Astrocyte (in vitro differentiated cells and primary cell): ENCODE data around the gene STK40. TPM values are rescaled to one million over a fixed set of nuclear protein-coding genes. Genes with fewer than 3 reads are reported as not detected.
A peak's percentile ranks its signal among the peaks of the same experiment; 100 is the strongest.

Experiments
- DNase-seq: peaks from one replicate; pipeline ENCODE4 v3.0.0-alpha.2; 2010; ENCODE audit warnings: low read depth
- FAIRE-seq: peaks from 2 replicates; lab custom pipeline; 2011; peaks lifted over from hg19 to GRCh38; lab: Jason Lieb, UNC
- H2AFZ ChIP-seq: 2 replicates; pipeline ENCODE4 v1.6.0; 2012; ENCODE audit warnings: low read depth, low read length, inconsistent platforms
- H3K27ac ChIP-seq: 2 replicates; pipeline ENCODE4 v1.5.1; 2011; ENCODE audit warnings: low read depth, low read length, inconsistent platforms
- H3K27me3 ChIP-seq: 2 replicates; pipeline ENCODE4 v1.6.0; 2011; ENCODE audit warnings: low read length, inconsistent platforms; ENCODE audit not compliant: insufficient read depth
- H3K36me3 ChIP-seq: 2 replicates; pipeline ENCODE4 v1.5.1; 2011; ENCODE audit warnings: low read length, inconsistent platforms; ENCODE audit not compliant: insufficient read depth
- H3K4me1 ChIP-seq: 2 replicates; pipeline ENCODE4 v1.5.1; 2011; ENCODE audit warnings: low read length, inconsistent platforms; ENCODE audit not compliant: insufficient read depth
- H3K4me2 ChIP-seq: 2 replicates; pipeline ENCODE4 v1.6.0; 2012; ENCODE audit warnings: low read length, inconsistent platforms
- H3K4me3 ChIP-seq: 2 replicates; pipeline ENCODE4 v1.5.1; 2011; ENCODE audit warnings: low read depth, mild to moderate bottlenecking, low read length, inconsistent platforms; ENCODE audit not compliant: insufficient read depth
- H3K79me2 ChIP-seq: 2 replicates; pipeline ENCODE4 v1.6.0; 2012; ENCODE audit warnings: mild to moderate bottlenecking, low read length, inconsistent platforms; ENCODE audit not compliant: insufficient read depth
- H3K9ac ChIP-seq: 2 replicates; pipeline ENCODE4 v1.6.0; 2012; ENCODE audit warnings: mild to moderate bottlenecking, low read length, inconsistent platforms
- H3K9me3 ChIP-seq: 2 replicates; pipeline ENCODE4 v1.5.1; 2012; ENCODE audit warnings: low read depth, mild to moderate bottlenecking, low read length, inconsistent platforms; ENCODE audit not compliant: insufficient read depth
- H4K20me1 ChIP-seq: 2 replicates; pipeline ENCODE4 v1.6.0; 2012; ENCODE audit warnings: low read length, inconsistent platforms; ENCODE audit not compliant: insufficient read depth
- H3K27ac Mint-ChIP-seq: one replicate; pipeline ENCODE4 v1.8.0; 2021; ENCODE audit warnings: mild to moderate bottlenecking, mixed read lengths; ENCODE audit not compliant: unreplicated experiment
- H3K27me3 Mint-ChIP-seq: one replicate; pipeline ENCODE4 v1.8.0; 2021; ENCODE audit warnings: low read depth, mixed read lengths; ENCODE audit not compliant: unreplicated experiment
- H3K36me3 Mint-ChIP-seq: one replicate; pipeline ENCODE4 v1.8.0; 2021; ENCODE audit warnings: low read depth, mixed read lengths; ENCODE audit not compliant: unreplicated experiment
- H3K4me1 Mint-ChIP-seq: one replicate; pipeline ENCODE4 v1.8.0; 2021; ENCODE audit warnings: low read depth, mixed read lengths; ENCODE audit not compliant: unreplicated experiment
- H3K4me3 Mint-ChIP-seq: one replicate; pipeline ENCODE4 v1.8.0; 2021; ENCODE audit warnings: mild to moderate bottlenecking, moderate library complexity, mixed read lengths; ENCODE audit not compliant: unreplicated experiment
- H3K9me3 Mint-ChIP-seq: one replicate; pipeline ENCODE4 v1.8.0; 2021; ENCODE audit warnings: mild to moderate bottlenecking, mixed read lengths; ENCODE audit not compliant: unreplicated experiment
- CTCF ChIP-seq: IDR thresholded peaks from 2 replicates; pipeline ENCODE4 v1.5.1; 2011; ENCODE audit warnings: low read depth, mild to moderate bottlenecking, inconsistent platforms, low read length, moderate library complexity; ENCODE audit not compliant: insufficient read depth
- EZH2 ChIP-seq: IDR thresholded peaks from 2 replicates; pipeline ENCODE4 v1.6.1; 2012; ENCODE audit warnings: mild to moderate bottlenecking, low read length, inconsistent platforms; ENCODE audit not compliant: insufficient read depth
- total RNA-seq: library from RNA; stranded (reverse); gene quantifications from 2 replicates; pipeline ENCODE4 v1.2.1, GENCODE V29; 2021

Gene STK40
- total RNA-seq, 1 donor from 2014 or later, result 71.1 TPM

GRCh38 chr1:36366091-36366661, 19.5 kb downstream of the STK40 start:
- peak; percentile 50 for DNase-seq
- Histone ChIP-seq H3K36me3 (peaks cover 13% of the 10 kb centered on the region), H3K27me3 (no peaks in the 10 kb centered on the region), H3K4me2 (peak overlapping the region; percentile 68), H3K4me1 (peaks cover 22% of the 10 kb centered on the region), H3K9ac (peak overlapping the region; percentile 33), H4K20me1 (peaks cover 56% of the 10 kb centered on the region), H3K9me3 (no peaks in the 10 kb centered on the region), H2AFZ (no peak overlapping the region), H3K27ac (peak overlapping the region; percentile 29), H3K4me3 (no peak overlapping the region), H3K79me2 (peaks cover 91% of the 10 kb centered on the region)
- no peaks in the 10 kb centered on the region for H3K27me3 Mint-ChIP-seq
- no peak overlapping the region for H3K4me3 Mint-ChIP-seq
- peaks cover 40% of the 10 kb centered on the region for H3K4me1 Mint-ChIP-seq
- no peaks in the 10 kb centered on the region for H3K9me3 Mint-ChIP-seq
- peaks cover 13% of the 10 kb centered on the region for H3K36me3 Mint-ChIP-seq
- FAIRE-seq, result no peak
- TF ChIP-seq CTCF (no peak), EZH2 (no peak)
- H3K27ac Mint-ChIP-seq, result peak overlapping the region; percentile 83

- no peaks in the 10 kb centered on the region for H3K27me3 Mint-ChIP-seq
- Histone ChIP-seq H3K79me2 (peaks cover 90% of the 10 kb centered on the region), H3K9ac (no peak overlapping the region), H3K27me3 (no peaks in the 10 kb centered on the region), H3K9me3 (no peaks in the 10 kb centered on the region), H4K20me1 (peaks cover 61% of the 10 kb centered on the region), H3K4me3 (no peak overlapping the region), H3K4me1 (peaks cover 22% of the 10 kb centered on the region), H3K4me2 (no peak overlapping the region), H3K36me3 (peaks cover 13% of the 10 kb centered on the region), H2AFZ (no peak overlapping the region), H3K27ac (no peak overlapping the region)
- H3K36me3 Mint-ChIP-seq, result peaks cover 15% of the 10 kb centered on the region
- peaks cover 40% of the 10 kb centered on the region for H3K4me1 Mint-ChIP-seq
- DNase-seq (peak; percentile 29), FAIRE-seq (no peak)
- H3K27ac Mint-ChIP-seq, result peak overlapping the region; percentile 79
- H3K9me3 Mint-ChIP-seq, result no peaks in the 10 kb centered on the region
- peak overlapping the region; percentile 35 for H3K4me3 Mint-ChIP-seq
- TF ChIP-seq EZH2 (no peak), CTCF (no peak)
These were observed 20.3 kb downstream of the STK40 start for GRCh38 chr1:36365381-36365780.

GRCh38 chr1:36359911-36360550, 25.7 kb downstream of the STK40 start:
- H3K27ac ChIP-seq, result no peak overlapping the region
- no peak overlapping the region for H2AFZ ChIP-seq
- Mint-ChIP-seq H3K4me3 (no peak overlapping the region), H3K36me3 (peaks cover 31% of the 10 kb centered on the region), H3K4me1 (peaks cover 12% of the 10 kb centered on the region), H3K27ac (no peak overlapping the region), H3K9me3 (peaks cover 2% of the 10 kb centered on the region), H3K27me3 (no peaks in the 10 kb centered on the region)
- H3K79me2 ChIP-seq, result peaks cover 66% of the 10 kb centered on the region
- no peak overlapping the region for H3K9ac ChIP-seq
- peaks cover 28% of the 10 kb centered on the region for H3K36me3 ChIP-seq
- H3K4me1 ChIP-seq, result no peaks in the 10 kb centered on the region
- H3K9me3 ChIP-seq, result no peaks in the 10 kb centered on the region
- no peak overlapping the region for H3K4me3 ChIP-seq
- H3K27me3 ChIP-seq, result no peaks in the 10 kb centered on the region
- TF ChIP-seq EZH2, result no peak
- TF ChIP-seq CTCF, result no peak
- peaks cover 40% of the 10 kb centered on the region for H4K20me1 ChIP-seq
- no peak for FAIRE-seq
- no peak overlapping the region for H3K4me2 ChIP-seq
- no peak for DNase-seq
